Kidney (tissue), 14 donors: Measurements from ENCODE around the gene PRSS27. TPM values are rescaled to one million over a fixed set of nuclear protein-coding genes. Genes with fewer than 3 reads are reported as not detected.
A peak's percentile ranks its signal among the peaks of the same experiment; 100 is the strongest.

Source experiments
- DNase-seq, 5 donors: peaks; one replicate each; pipeline ENCODE4 v3.0.0-alpha.2; 2013 to 2020
- FAIRE-seq: peaks from 2 replicates; lab custom pipeline; 2012; peaks lifted over from hg19 to GRCh38; lab: Jason Lieb, UNC
- H3K27ac ChIP-seq, 2 donors: one replicate each; pipeline ENCODE4 v1.7.0; 2013; ENCODE audit warnings: low read depth in 2 of 2, low read length in 2 of 2, inconsistent platforms in 1 of 2
- H3K27me3 ChIP-seq: one replicate; pipeline ENCODE4 v1.7.1; 2013; ENCODE audit warnings: low read length, inconsistent platforms; ENCODE audit not compliant: control insufficient read depth, insufficient read depth
- H3K36me3 ChIP-seq, 3 donors: one replicate each; pipeline versions ENCODE4 v1.7.0 to v1.7.1; 2013; ENCODE audit warnings: low read length in 3 of 3, control low read depth in 1 of 3, inconsistent platforms in 1 of 3; ENCODE audit not compliant: insufficient read depth in 3 of 3, control insufficient read depth in 2 of 3
- H3K4me1 ChIP-seq, 3 donors: one replicate each; pipeline versions ENCODE4 v1.7.0 to v1.7.1; 2013; ENCODE audit warnings: low read length in 3 of 3, inconsistent platforms in 1 of 3, low read depth in 1 of 3; ENCODE audit not compliant: control insufficient read depth in 2 of 3, insufficient read depth in 2 of 3
- H3K4me3 ChIP-seq, 3 donors: one replicate each; pipeline versions ENCODE4 v1.7.0 to v1.8.1; 2013; ENCODE audit warnings: low read length in 3 of 3, control low read depth in 1 of 3, inconsistent platforms in 1 of 3
- H3K9ac ChIP-seq, 3 donors: one replicate each; pipeline versions ENCODE4 v1.7.0 to v1.7.1; 2013; ENCODE audit warnings: low read length in 3 of 3, control low read depth in 1 of 3, inconsistent platforms in 1 of 3
- H3K9me3 ChIP-seq, 3 donors: one replicate each; pipeline versions ENCODE4 v1.7.0 to v1.7.1; 2013; ENCODE audit warnings: low read length in 3 of 3, control low read depth in 1 of 3, inconsistent platforms in 1 of 3; ENCODE audit not compliant: control insufficient read depth in 2 of 3, insufficient read depth in 1 of 3
- CTCF ChIP-seq: IDR thresholded peaks from 3 replicates; pipeline ENCODE4 v1.5.1; 2012; ENCODE audit warnings: mild to moderate bottlenecking, moderate library complexity, borderline replicate concordance; ENCODE audit not compliant: insufficient read depth; ENCODE audit errors: extremely low read depth
- intact Hi-C: fragments of 100-400 bp; cut with DNase I; formaldehyde crosslinking; loops from one replicate; pipeline ENCODE4 v1.11.1; 2022
- polyA plus RNA-seq: library from polyadenylated mRNA; stranded (reverse); fragments of 350-450 nt; fragmentation: Illumina TruSeq; extraction: RNeasy Lipid Tissue Mini Kit (QIAGEN cat#74804); gene quantifications from one replicate; pipeline ENCODE4 v1.2.3, GENCODE V29; 2014; ENCODE audit warnings: low read depth, low replicate concordance; ENCODE audit not compliant: insufficient read depth
- total RNA-seq: library from RNA; stranded (reverse); fragmentation: NEBNext Ultra II Directional; extraction: Animal tissue kit (Norgen Biotek cat#: 25700); gene quantifications from one replicate; pipeline ENCODE4 v1.2.1, GENCODE V29; 2021
- donor health status: control.
- donor health status: control.
- donor health status: control.
- donor health status: control.
- donor health status: control.
- donor health status: DM: yes; HTN: yes; CAD: no.
- donor health status: Normal renal cell carcinoma (clear cell type).

The PRSS27 gene
- total and polyA plus RNA-seq, 2 donors from 2014 or later: 0.41 to 2.1 TPM

DNA sequence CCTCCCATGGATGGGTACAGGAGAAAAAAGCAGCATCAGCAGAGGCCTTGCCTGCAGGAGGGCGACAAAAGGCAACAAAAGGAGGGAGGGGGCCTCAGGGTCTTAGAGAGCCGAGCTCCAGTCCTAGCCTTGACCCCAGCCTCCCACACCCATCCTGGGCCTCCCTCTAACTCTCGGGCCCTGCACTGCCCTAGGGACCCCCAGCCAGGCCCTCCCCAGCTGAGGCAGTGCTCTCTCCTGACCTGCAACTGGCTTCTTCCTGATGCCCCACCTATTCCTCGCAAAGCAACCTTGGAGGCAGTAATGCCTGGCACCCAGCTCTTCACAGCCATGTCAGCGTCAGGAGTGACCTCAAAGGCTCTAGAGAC is 17.2 kb upstream of the PRSS27 start:
- H3K27ac ChIP-seq: no peak overlapping the region
- intact Hi-C loops: no loop called here
- H3K9me3 ChIP-seq: no peaks in the 10 kb centered on the region
- H3K9ac ChIP-seq: no peak overlapping the region
- peak in 1 of 5 donors; percentile 43 for DNase-seq
- no peak for FAIRE-seq
- H3K27me3 ChIP-seq: no peaks in the 10 kb centered on the region
- no peak overlapping the region for H3K4me3 ChIP-seq
- TF ChIP-seq CTCF: no peak
- H3K36me3 ChIP-seq: no peaks in the 10 kb centered on the region
- no peaks in the 10 kb centered on the region for H3K4me1 ChIP-seq

DNA sequence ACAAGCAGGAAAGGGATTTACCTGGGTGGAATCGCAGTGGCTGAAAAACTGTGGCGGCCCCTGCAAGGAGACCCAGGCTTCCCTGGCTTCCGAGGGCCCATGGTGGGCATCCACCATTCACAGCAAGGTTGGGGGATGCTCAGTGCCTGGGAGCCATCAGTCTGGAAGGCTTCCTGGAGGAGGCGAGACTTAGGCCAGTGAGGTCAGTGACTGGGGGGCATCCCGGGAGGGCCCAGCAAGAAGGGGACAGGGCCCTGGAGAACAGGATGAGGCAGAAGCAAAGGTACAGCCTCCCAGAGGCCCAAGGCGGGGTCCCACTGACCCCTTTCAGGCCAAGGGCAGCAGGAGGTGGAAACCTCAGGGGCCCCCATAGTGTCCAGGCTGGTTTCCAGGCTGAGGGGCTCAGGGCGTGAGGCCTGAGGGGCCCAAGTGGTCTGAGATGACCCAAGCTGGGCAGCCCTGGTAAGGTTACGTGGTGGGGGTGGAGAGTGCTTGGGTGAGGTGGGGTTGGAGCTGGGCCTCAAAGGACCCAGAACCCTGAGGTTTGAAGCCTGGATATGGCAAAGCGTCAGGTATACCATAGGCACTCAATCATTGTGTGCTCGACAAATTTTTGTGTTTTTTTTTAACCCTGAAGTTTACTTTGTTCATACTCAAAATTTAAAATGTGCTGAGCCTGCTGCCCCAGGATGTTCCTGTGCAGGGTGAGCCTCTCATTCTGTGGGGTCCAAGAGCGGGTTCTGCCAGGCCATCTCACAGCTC is 16.6 kb upstream of the PRSS27 start:
- Histone ChIP-seq H3K27me3 (no peaks in the 10 kb centered on the region), H3K4me3 (no peak overlapping the region), H3K27ac (no peak overlapping the region), H3K9ac (no peak overlapping the region), H3K4me1 (no peaks in the 10 kb centered on the region), H3K36me3 (no peaks in the 10 kb centered on the region), H3K9me3 (no peaks in the 10 kb centered on the region)
- no peak for TF ChIP-seq CTCF
- intact Hi-C loops: no loop called here
- FAIRE-seq (no peak), DNase-seq (peak in 1 of 5 donors; percentile 20)

GRCh38 chr16:2734844-2735515 is 15.0 kb upstream of the PRSS27 start:
- intact Hi-C loops: no loop called here
- TF ChIP-seq CTCF: no peak
- no peaks in the 10 kb centered on the region for H3K4me1 ChIP-seq
- H3K27me3 ChIP-seq: no peaks in the 10 kb centered on the region
- no peak overlapping the region for H3K9ac ChIP-seq
- DNase-seq (no peak), FAIRE-seq (no peak)
- H3K4me3 ChIP-seq: no peak overlapping the region
- no peak overlapping the region for H3K27ac ChIP-seq
- H3K36me3 ChIP-seq: no peaks in the 10 kb centered on the region
- no peaks in the 10 kb centered on the region for H3K9me3 ChIP-seq
